HG02610 (cell line): ENCODE measurements around the gene COL27A1.

ENCODE experiments used
- ATAC-seq: cut with Tn5 transposase; IDR thresholded peaks from one replicate; pipeline ENCODE4 v1.9.1; 2021; ENCODE audit warnings: mild to moderate bottlenecking, moderate library complexity; ENCODE audit not compliant: unreplicated experiment

COL27A1 gene

DNA sequence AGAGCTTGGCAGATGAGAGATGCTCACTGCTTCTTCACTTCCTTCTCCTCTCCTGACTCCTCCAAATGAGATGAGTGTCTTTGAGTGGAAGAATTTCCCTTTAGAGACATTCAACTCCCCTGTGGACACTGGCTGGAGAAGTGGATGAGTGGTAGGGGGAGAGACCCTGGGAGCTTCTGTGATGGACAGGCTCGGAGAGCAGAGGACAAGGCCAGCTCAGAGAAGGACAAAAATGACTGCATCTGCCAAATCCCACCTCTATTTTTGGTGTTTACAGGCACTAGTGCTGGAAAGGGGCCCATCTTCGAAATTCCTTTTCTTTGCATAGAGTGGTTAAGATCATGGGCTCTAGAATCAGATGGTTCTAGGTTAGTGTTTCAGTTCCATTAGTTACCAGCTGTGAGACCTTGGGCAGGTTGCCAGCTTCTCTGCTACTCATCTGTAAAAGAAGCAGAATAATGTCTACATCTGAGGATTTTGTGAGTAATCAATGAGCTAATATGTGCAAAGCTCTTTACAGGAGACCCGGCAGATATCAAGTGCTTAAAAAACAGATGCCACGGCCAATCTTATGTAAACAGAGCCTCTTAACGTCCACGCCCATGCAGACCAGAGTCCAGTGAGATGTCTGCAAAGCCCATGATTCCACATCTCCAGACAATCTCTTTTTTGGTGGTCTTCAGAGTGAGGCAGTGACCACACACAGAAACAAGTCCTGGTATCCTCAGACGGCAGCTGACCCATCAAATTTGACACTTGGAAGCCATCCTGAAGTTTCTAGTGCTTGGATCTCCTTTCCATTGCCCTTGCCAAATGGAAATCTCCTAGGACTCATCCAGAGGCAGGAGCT is 13.6 kb upstream of the COL27A1 start:
- no peak for ATAC-seq

DNA sequence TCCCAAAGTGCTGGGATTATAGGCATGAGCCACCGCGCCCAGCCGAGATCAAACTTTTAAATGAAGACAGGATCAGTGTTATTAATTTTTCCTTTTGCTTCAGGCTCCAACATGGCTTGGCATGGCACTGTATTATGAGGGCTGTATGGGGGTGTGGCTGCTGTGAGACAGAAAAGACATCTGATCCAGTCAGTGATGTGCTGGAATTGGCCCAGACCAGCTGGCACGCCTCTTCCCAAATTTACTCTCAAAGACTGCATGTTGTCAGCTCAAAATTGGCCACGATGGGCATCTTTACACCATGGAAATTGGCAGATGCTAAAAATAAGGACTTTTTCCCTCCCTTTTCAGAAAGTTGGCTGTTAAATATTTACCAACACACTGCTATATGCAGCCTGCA is 12.1 kb upstream of the COL27A1 start:
- ATAC-seq = no peak

- no peak for ATAC-seq
Observed at GRCh38 chr9:114146735-114147134, 8.6 kb upstream of the COL27A1 start.

- ATAC-seq = no peak
Observed at GRCh38 chr9:114149181-114149580, 6.2 kb upstream of the COL27A1 start.

DNA sequence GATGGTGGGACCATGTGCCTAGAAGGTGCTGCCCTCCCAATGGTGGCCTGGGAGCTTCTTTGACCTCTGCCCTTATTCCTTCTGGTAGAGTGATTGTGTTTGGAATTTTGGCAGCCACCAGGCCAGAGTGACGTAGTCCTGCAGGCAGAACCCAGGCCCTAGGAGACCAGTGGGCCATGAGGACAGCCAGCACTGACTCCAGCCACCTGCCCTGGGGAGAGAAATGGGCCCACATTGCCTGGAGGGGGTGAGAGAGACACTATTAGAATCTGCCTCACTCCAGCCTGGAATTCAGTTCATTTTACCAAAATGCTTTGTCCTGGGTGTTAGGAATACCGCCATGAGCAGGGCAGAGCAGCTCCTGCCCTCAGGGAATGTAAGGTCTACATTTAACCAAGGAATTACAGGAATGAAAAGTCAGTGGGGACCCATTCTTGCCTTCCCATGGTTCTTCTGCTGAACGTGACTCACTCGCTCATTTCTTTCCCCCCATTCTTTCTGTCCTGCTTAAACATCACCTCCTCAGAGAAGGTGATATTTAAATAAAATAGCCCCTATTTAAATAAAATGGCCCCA is 5.5 kb upstream of the COL27A1 start:
- no peak for ATAC-seq

DNA sequence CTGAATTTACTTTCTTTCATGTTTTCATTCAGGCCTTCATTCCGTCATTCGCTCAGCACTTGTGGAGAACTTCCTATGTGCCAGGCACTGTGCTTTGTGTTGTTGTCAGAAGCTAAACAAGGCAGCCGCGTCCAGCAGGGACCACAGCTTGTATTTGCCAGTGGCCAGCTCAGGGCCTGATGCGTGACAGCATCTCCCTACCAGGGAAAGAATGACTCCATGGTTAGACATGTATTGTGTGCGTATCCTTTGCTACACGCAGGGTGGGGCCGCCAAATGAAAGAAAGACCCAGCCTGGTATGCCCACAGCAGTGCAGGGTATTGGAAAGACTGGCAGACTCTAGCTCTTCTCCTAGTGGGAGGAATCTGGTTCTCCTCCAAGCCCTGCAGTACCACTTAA is 4.7 kb upstream of the COL27A1 start:
- no peak for ATAC-seq

DNA sequence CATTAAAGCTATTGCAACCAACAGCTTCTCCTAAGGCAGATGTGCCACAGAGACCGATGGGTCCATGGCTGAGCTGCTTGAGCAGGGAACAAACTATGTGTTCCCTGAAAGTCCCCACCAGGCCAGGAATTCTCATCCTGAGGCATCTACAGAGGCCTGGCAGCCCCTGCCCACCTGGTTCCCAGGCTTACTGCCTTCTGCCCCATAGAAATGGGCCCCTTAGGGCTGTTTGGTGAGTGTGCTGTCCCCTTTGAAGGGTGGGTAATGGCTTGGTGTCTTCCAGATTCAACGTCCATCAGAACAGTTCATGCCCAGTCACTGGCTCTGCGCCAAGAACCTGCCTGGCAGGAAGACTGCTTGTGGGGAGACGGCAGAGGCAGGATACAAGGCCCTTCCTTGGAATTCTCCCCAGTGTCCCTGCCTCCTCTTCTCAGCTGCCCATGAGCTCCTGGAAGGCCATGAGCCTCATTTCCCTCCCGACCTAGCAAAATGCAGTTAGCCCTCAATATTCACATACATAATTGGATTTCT is 3.8 kb upstream of the COL27A1 start:
- no peak for ATAC-seq

DNA sequence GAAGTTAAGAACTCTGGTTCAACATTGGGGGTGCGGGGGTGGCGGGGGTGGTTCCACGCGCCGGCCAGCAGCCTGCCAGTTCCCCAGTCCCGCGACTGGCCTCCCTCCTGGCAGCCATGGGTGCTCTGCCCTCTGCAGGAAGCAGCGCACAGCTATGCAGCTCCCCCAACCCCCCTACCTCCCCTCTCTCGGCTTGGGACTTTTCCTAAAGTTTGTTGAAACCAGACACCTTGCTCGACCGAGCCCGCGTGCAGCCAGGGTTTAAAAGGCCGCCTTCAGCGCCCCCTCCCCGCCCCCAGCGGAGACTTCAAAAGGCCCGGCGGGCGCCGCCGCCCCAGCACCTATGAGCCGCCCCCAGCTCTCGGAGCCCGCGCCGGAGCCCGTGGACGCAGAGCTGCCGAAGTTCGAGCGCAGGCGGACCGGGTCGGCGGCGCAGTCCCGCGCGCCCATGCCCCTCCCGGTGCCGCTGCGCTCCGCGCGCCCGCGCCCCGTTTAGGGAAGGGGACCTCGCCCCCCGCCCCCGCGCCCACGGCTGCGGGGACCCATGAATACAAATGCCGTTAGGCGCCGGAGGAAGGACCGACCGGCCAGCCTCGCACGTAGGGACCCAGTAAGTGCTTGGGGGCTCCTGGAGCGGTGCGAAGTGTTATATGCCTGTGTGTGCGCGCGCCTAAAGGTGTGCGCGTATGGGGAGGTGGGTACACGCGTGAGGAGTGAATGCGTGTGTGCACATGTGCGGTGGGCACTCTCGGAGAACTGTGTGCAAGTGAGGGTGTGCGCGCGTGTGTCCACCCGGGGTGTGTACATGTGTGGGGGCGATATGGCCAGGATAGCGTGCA is 1.4 kb upstream of the COL27A1 start:
- ATAC-seq = no peak

DNA sequence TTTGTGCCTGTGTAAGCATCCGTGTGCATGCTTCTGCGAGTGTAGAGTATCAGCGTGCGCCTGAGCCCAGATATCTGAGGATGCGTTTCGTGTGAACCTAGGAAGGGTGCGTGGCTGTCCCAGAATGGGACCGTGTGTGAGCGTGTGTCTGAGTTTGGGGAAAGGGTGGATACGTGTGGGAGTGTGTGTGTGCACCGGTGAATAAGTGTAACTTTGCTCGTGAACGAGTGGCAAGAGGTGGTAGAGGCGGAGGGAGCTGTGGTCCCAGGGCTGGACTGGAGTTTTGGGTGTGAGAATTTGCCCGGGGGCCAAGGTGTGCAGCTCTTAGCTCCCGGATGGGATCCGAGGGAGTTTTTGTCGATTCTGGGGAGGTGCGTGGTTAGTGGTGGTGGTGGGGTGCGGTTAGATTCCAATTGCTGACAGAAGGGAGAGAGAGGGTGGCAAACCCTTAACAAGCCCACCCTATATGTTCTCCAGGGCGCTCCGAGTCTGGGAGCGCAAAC is 686 bp upstream of the COL27A1 start:
- no peak for ATAC-seq

DNA sequence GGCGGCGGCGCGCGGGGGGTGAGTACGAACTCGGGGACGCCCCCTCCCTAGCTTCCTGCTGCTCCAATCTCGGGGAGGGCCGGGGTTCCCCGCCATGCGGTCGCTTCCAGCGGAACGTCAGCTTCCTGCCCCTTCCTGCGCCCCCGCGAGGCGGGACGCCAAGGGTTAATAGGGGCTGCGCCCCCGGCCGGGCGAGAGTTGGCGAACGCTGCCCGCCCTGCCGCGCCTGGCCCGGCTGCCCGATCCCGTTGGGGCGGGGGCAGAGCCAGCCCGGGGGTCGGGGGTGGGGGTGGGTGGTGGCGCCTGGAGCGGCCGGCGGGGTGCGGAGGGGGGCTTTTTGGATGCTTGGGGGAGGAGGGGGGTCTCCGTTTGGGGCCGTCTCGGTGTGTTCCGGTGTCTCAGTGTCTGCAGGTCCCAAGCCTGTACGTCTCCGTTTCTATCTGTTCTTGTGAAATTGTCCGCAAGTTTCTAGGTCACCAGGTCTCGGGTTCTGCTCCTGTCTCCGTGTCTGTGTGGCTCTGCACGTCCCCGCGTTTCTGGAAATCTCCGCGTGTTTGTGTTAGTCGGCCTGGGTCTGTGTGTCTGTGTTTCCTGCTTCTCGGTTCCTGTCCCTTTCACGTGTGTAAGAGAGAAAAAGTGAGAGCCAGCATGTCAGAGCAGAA is 789 bp downstream of the COL27A1 start:
- no peak for ATAC-seq

DNA sequence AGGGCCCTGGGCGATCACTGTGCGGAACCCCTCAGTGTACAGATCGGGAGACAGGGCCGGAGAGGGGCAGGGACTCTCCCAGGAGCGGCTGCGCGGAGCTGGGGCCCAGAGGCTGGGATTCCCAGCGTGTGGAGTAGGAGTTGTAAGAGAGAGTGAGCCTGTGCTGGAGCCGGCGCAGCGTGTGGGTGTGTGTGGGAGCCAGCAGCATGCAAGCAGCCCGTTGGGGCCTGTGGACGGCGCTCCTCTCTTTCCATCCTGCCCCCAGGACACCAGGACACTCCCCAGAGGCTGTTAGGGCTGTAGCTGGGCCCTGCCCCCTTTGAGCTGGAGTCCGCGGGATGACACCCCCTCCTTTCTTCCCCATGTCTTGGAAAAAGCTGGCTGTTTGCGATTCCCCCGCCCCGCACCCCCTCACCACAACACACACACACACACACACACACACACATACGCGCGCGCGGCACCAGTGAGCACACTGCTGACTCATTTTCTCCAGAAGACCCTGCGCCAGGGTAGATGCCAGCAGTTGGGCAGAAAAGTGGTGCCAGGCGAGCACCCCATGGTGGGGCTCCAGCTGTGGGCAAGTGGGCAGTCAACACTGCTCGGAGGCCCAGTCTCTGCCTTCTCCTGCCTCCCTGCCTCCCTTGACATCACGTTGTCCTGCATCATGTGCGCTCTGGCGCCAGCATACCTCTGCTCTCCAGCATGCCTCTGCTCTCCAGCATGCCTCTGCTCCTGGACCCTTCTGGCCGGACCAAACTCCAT is 1.5 kb downstream of the COL27A1 start:
- no peak for ATAC-seq

GRCh38 chr9:114157516-114158176 is 2.3 kb downstream of the COL27A1 start:
- no peak for ATAC-seq

GRCh38 chr9:114158482-114159130 is 3.3 kb downstream of the COL27A1 start:
- ATAC-seq = no peak

- ATAC-seq = no peak
Observed at GRCh38 chr9:114159691-114160090, 4.4 kb downstream of the COL27A1 start.

GRCh38 chr9:114161513-114161912 is 6.2 kb downstream of the COL27A1 start:
- no peak for ATAC-seq

DNA sequence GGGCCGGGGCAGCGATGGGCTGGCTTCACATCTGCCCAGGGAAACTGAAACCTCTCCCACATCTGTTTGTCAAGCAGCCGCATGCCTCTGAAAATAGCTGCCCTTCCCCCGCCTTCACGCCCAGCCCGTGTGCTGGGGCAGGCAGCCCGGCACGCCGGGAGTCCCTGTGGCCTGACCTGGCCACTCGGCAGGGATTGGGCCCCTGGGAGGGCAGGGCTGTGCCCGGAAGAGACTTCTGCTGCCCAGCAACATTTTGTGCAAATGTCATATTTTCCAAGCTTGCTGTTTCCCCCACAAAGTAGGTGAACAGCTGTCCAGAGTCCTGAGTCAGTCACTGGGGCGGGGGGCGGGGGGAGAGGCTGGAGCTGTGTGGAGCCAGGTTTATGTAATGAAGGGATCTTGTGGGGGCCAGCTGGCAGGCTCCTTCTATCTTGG is 8.2 kb downstream of the COL27A1 start:
- no peak for ATAC-seq

DNA sequence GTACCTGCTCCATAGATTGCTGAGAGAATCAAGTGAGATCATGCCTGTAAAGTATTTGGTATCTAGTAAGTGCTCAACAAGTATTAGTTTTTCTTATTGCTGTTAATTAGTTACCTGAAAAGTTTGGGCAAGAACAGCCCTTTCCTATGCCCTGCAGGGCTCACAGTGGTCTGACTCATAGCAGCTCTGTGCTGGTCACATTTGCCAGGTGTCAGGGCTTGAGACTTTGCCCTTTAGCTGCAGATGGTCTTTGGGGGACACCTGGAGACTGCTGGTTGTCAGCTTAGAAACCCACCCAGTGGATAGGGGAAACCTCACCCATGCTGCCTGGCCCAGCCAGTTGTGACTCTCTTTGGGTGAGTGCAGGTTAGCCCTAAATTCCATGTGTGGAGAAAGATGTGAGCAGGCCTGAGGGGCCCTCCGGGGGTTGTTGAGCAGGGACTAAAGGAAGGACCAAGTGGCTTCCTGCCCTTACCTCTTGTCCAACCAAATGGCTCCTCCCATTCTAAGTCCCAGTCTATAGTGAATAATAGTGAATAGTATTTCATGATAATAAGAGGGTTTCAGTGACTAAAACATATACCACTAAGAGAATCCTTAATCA is 9.0 kb downstream of the COL27A1 start:
- ATAC-seq = no peak

DNA sequence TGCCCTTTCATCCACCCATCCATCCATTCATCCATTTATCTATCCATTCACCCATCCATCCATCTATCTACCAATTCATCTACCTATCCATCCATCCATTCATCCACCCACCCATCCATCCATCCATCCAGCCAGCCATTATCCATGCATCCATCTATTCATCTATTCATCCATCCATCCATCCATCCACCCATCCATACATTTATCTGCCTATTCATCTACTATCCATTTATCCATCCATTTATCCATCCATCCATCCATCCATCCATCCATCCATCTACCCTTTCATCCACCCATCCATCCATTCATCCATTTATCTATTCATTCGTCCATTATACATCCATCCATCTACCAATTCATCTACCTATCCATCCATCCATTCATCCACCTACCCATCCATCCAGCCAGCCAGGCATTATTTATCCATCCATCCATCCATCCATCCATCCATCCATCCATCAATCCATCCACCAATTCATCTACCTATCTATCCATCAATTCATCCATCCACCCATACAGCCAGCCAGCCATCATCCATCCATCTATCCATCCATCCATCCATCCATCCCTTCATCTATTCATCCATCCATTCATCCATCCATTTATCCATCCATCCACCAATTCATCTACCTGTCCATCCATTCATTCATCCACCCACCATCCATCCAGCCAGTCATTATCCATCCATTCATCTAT is 10.2 kb downstream of the COL27A1 start:
- no peak for ATAC-seq
